ENCODE data around the gene WSCD2.

The WSCD2 gene

GRCh38 chr12:108109504-108109903, 19.6 kb upstream of the WSCD2 start:
- DNase-seq (ENCODE audit: low read depth): no peak

- DNase-seq (ENCODE audit: low read depth): no peak
These were observed 19.1 kb upstream of the WSCD2 start for GRCh38 chr12:108109954-108110353.

DNA sequence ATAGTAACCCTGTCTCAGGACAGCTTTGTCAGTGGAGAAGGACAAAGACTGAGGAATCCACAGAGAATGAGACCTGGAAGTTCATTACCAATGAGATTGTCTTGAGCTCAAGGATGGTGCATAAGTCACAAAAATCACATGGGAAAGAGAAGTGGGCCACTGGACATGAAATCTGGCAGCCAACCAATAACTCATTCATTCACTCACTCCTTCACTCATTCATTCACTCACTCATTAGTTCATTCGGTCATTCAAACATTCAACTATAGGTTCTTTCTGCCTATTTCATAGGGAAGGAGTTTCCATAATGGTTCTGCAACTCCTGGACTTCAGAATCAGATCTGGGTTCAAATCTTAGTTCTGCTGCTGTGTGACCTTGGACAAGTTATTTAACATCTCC, 18.2 kb upstream of the WSCD2 start:
- no peak for DNase-seq (ENCODE audit: low read depth)

DNA sequence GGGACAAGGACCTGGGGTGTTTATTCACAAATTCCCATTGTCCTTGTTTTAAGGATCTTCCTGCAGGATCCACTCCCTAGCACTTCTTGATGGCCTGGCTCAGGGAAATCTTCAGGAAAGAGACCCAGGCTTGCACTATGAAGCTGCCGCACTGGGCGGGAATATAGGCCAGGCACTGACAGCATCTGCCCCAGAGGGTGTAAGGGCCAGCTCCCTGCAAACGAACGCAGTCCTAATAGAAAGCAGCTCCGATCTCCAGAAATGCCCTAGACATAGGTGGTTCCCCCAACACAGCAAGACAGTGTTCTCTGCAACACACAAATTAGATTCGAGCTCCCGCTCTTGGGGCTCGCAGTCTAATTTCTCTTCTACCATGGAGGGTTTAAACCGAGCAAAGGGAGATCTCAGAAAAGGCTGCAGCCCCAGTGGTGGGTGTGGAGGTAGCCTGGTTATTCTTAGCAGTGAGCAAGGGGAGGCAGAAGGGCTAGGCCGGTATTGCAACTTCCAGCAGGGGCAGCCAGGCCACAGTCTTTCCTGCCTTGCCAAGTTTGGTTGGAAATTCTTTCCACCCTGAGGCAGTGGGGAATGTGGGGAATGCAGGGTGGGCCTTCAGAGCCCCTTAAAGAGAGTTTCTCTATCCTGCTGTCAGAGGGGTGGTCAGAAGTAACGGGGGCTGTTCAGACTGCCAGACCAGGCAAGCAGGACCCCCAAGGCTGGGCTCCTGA, 16.1 kb upstream of the WSCD2 start:
- DNase-seq (ENCODE audit: low read depth): no peak

- no peak for DNase-seq (ENCODE audit: low read depth)
These were observed 13.7 kb upstream of the WSCD2 start for GRCh38 chr12:108115123-108116121.

- no peak for DNase-seq (ENCODE audit: low read depth)
These were observed 12.8 kb upstream of the WSCD2 start for GRCh38 chr12:108116254-108116653.

GRCh38 chr12:108116699-108117098, 12.4 kb upstream of the WSCD2 start:
- no peak for DNase-seq (ENCODE audit: low read depth)

- no peak for DNase-seq (ENCODE audit: low read depth)
These were observed 11.8 kb upstream of the WSCD2 start for GRCh38 chr12:108117163-108117849.

- DNase-seq (ENCODE audit: low read depth): no peak
These were observed 11.2 kb upstream of the WSCD2 start for GRCh38 chr12:108117902-108118301.

GRCh38 chr12:108119126-108119973, 9.7 kb upstream of the WSCD2 start:
- no peak for DNase-seq (ENCODE audit: low read depth)

- DNase-seq (ENCODE audit: low read depth): no peak
These were observed 8.9 kb upstream of the WSCD2 start for GRCh38 chr12:108119974-108120862.

- DNase-seq (ENCODE audit: low read depth): no peak
These were observed 8.3 kb upstream of the WSCD2 start for GRCh38 chr12:108120863-108121165.

GRCh38 chr12:108121320-108121719, 7.8 kb upstream of the WSCD2 start:
- no peak for DNase-seq (ENCODE audit: low read depth)

DNA sequence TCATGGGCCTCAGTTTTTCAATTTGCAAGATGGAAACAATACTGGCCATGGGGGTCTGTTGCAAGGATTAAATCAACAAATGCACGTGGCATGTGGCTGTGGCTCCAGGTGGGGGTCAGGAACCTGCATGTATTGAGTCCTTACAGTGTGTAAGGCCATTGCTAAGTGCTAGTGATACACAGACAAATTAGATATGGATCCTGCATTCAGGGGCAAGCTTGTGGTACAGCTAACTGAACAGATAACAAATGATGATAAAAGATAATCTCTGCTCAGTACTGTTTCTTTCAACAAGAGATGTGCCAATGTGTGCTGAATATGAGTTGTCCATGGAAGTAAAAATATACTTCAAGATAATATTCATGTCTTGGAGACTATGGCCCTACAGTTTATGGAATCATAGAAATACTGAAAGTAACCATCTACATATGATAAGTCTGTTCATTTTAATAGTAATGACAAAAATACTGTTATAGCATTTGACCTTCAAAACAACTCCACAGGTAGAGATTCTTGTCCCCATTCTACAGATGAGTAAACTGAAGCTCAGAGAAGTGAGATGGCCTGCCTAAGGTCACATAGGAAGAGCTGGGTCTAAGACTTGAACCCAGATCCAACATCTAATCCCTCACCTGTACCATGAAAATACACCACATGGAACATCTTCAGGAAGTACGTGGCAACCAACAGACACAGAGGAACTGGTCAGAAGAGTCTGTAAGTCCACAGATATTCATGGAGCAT, 7.2 kb upstream of the WSCD2 start:
- DNase-seq (ENCODE audit: low read depth): no peak

- DNase-seq (ENCODE audit: low read depth): no peak
These were observed 6.4 kb upstream of the WSCD2 start for GRCh38 chr12:108122644-108123043.

- no peak for DNase-seq (ENCODE audit: low read depth)
These were observed 5.7 kb upstream of the WSCD2 start for GRCh38 chr12:108123402-108123801.

- DNase-seq (ENCODE audit: low read depth): no peak
These were observed 4.0 kb upstream of the WSCD2 start for GRCh38 chr12:108125073-108125472.

DNA sequence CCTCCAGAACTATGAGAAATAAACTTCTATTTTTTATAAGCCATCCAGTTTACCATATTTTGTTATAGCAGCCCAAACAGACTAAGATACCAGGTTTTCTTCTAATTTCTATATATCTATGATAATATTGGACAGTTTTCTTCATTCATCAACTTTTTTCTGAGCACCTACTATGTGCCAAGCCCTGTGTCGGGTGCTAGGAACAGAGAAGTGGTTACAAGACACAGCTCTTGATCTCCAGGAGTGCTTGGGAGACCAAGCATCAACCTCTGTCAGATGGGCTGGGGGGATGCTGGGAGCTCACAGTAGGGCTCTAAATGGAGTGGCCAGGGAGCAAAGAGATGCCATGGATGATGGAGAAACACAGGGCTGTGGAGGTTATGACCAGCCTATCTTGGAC, 2.9 kb upstream of the WSCD2 start:
- DNase-seq (ENCODE audit: low read depth): no peak

- no peak for DNase-seq (ENCODE audit: low read depth)
These were observed 2.0 kb upstream of the WSCD2 start for GRCh38 chr12:108126990-108127501.

GRCh38 chr12:108127654-108128053, 1.4 kb upstream of the WSCD2 start:
- no peak for DNase-seq (ENCODE audit: low read depth)
